A549 (cell line): ENCODE results near the gene SRRM2. TPM values are rescaled to one million over a fixed set of nuclear protein-coding genes. Genes with fewer than 3 reads are reported as not detected.

Experiments
- ATAC-seq, 2 experiments: fragments of 200-7000 bp in 1 of 2; fragments of >200 bp in 1 of 2; cut with Nextera tagmentation in 1 of 2; cut with Tn5 transposase in 1 of 2; 3 replicates each; pipeline versions ENCODE4 v1.8.0 to v1.9.1; 2018 to 2020; ENCODE audit warnings: mild to moderate bottlenecking in 1 of 2, moderate library complexity in 1 of 2
- CTCF ChIA-PET: fragments of 300-600 bp; sonication (Branson Sonifier 250); formaldehyde crosslinking; extraction: SDS; loops from one replicate; lab custom pipeline; 2021; ENCODE audit warnings: antibody characterized with exemption, inconsistent platforms; lab: Yijun Ruan, JAX
- POLR2A ChIA-PET: fragments of 350-600 bp; formaldehyde crosslinking; extraction: SDS; loops from one replicate; lab custom pipeline; 2021; ENCODE audit warnings: antibody characterized with exemption, inconsistent platforms; lab: Yijun Ruan, JAX
- DNase-seq, 2 experiments: peaks; one replicate each; pipeline versions ENCODE4 v3.0.0 to v3.0.0-alpha.2; 2011 to 2016; ENCODE audit warnings: low read depth in 1 of 2, low spot score in 1 of 2
- FAIRE-seq: peaks from 2 replicates; lab custom pipeline; 2011; peaks lifted over from hg19 to GRCh38; lab: Jason Lieb, UNC
- H3K27ac ChIP-seq, 2 experiments: fragments of >200 bp; sonication (Bioruptor Twin); formaldehyde crosslinking; 3 replicates each; pipeline ENCODE4 v1.5.1; 2016 to 2017
- H3K4me1 ChIP-seq: fragments of >200 bp; sonication (Bioruptor Twin); formaldehyde crosslinking; 3 replicates; pipeline ENCODE4 v1.6.1; 2016
- H3K4me2 ChIP-seq: fragments of >200 bp; sonication (Bioruptor Twin); formaldehyde crosslinking; 3 replicates; pipeline ENCODE4 v1.6.1; 2016
- H3K4me3 ChIP-seq: fragments of >200 bp; sonication (Bioruptor Twin); formaldehyde crosslinking; 3 replicates; pipeline ENCODE4 v1.5.1; 2016
- H3K9me3 ChIP-seq: fragments of >200 bp; sonication (Bioruptor Twin); formaldehyde crosslinking; 3 replicates; pipeline ENCODE4 v1.6.1; 2016
- CBX2 ChIP-seq: fragments of 200-600 bp; sonication (generic); IDR thresholded peaks from 2 replicates; pipeline ENCODE4 v1.6.1; 2016; ENCODE audit warnings: low read depth, mild to moderate bottlenecking, borderline replicate concordance
- CEBPB ChIP-seq, 2 experiments: fragments of >200 bp in 1 of 2; sonication (Bioruptor Twin) in 1 of 2; formaldehyde crosslinking in 1 of 2; IDR thresholded peaks; 2 replicates each; pipeline ENCODE4 v1.6.1; 2012 to 2016
- CHD2 ChIP-seq: fragments of 150-350 bp; IDR thresholded peaks from 2 replicates; pipeline ENCODE4 v1.6.1; 2014; ENCODE audit warnings: low read length; ENCODE audit not compliant: partially characterized antibody
- FOSL2 ChIP-seq, 2 experiments: fragments of 450-650 bp in 1 of 2; fragments of >200 bp in 1 of 2; sonication (Bioruptor Twin) in 1 of 2; formaldehyde crosslinking; IDR thresholded peaks; 2 replicates each; pipeline versions ENCODE4 v1.5.0 to v1.6.1; 2016 to 2020; ENCODE audit warnings: mild to moderate bottlenecking in 1 of 2, moderate library complexity in 1 of 2
- GATA3 ChIP-seq: IDR thresholded peaks from 2 replicates; pipeline ENCODE4 v1.6.1; 2012; ENCODE audit warnings: borderline replicate concordance
- HDAC2 ChIP-seq: fragments of 200-600 bp; sonication (generic); IDR thresholded peaks from 2 replicates; pipeline ENCODE4 v1.6.1; 2016
- HEYL ChIP-seq: fragments of 250-450 bp; sonication (Bioruptor Pico); IDR thresholded peaks from 2 replicates; pipeline ENCODE4 v1.8.0; 2021; ENCODE audit warnings: mild to moderate bottlenecking, moderate library complexity
- HOXA7 ChIP-seq: fragments of 250-450 bp; sonication (Bioruptor Pico); IDR thresholded peaks from 2 replicates; pipeline ENCODE4 v1.5.0; 2020; ENCODE audit warnings: mild to moderate bottlenecking, moderate library complexity
- JUNB ChIP-seq: fragments of >200 bp; sonication (Bioruptor Twin); formaldehyde crosslinking; IDR thresholded peaks from 2 replicates; pipeline ENCODE4 v1.6.1; 2016
- NFE2L2 ChIP-seq: fragments of 150-350 bp; conservative IDR thresholded peaks from 2 replicates; pipeline ENCODE4 v1.6.1; 2014; ENCODE audit warnings: low read length
- NPAS2 ChIP-seq: fragments of 250-450 bp; sonication (Bioruptor Pico); IDR thresholded peaks from 2 replicates; pipeline ENCODE4 v1.8.0; 2022; ENCODE audit warnings: mild to moderate bottlenecking, moderate library complexity, borderline replicate concordance
- PHF8 ChIP-seq: fragments of 200-600 bp; sonication (generic); IDR thresholded peaks from 2 replicates; pipeline ENCODE4 v1.6.1; 2016; ENCODE audit warnings: low read depth, mild to moderate bottlenecking, antibody characterized with exemption, moderate library complexity, borderline replicate concordance
- POLR2A ChIP-seq: IDR thresholded peaks from 2 replicates; pipeline ENCODE4 v1.6.1; 2012; ENCODE audit warnings: mild to moderate bottlenecking, low read length
- RCOR1 ChIP-seq: fragments of 150-350 bp; IDR thresholded peaks from 2 replicates; pipeline ENCODE4 v1.6.1; 2014; ENCODE audit warnings: antibody characterized with exemption, low read length, low read depth
- ZC3H11A ChIP-seq: fragments of 450-650 bp; IDR thresholded peaks from 2 replicates; pipeline ENCODE4 v1.6.1; 2014; ENCODE audit warnings: antibody characterized with exemption, mild to moderate bottlenecking
- ZNF302 ChIP-seq: fragments of 250-450 bp; sonication (Bioruptor Pico); IDR thresholded peaks from 2 replicates; pipeline ENCODE4 v1.9.0; 2021; ENCODE audit warnings: inconsistent platforms, mild to moderate bottlenecking, moderate library complexity
- WGBS: methylation state at CpG from one replicate; pipeline ENCODE4 v1.1.6; 2017; ENCODE audit errors: missing lambda C conversion rate; 5-methylcytosine and 5-hydroxymethylcytosine counted together
- polyA plus RNA-seq, 4 experiments: library from polyadenylated mRNA; depleted of rRNA in 3 of 4; stranded (reverse); fragments of >200 nt; fragmentation: RNase III in 1 of 4; extraction: RNeasy Plus Mini Kit Qiagen cat#74134 plus additional on column Dnase treatment in 1 of 4; gene quantifications; 2 replicates in 3 of 4; 3 replicates in 1 of 4; pipeline ENCODE4 v1.2.3, GENCODE V29; 2011 to 2017
- TF ChIP-seq, protein P1 (sequence below): fragments of 150-350 bp; IDR thresholded peaks from 2 replicates; pipeline ENCODE4 v1.6.1; 2014; ENCODE audit warnings: low read depth, mild to moderate bottlenecking, low read length
- TF ChIP-seq, protein P2 (sequence below): fragments of 250-450 bp; sonication (Bioruptor Pico); IDR thresholded peaks from 2 replicates; pipeline ENCODE4 v1.5.0; 2020; ENCODE audit warnings: low read depth, mild to moderate bottlenecking, moderate library complexity
- TF ChIP-seq, protein P3 (sequence below): IDR thresholded peaks from 2 replicates; pipeline ENCODE4 v1.6.1; 2012
- TF ChIP-seq, protein P4 (sequence below): fragments of 450-650 bp; IDR thresholded peaks from 2 replicates; pipeline ENCODE4 v1.6.1; 2014; ENCODE audit warnings: antibody characterized with exemption
- TF ChIP-seq, protein P5 (sequence below): fragments of >200 bp; sonication (Bioruptor Twin); formaldehyde crosslinking; IDR thresholded peaks from 3 replicates; pipeline ENCODE4 v1.6.1; 2016
- TF ChIP-seq, protein P6 (sequence below): fragments of 200-600 bp; sonication (generic); IDR thresholded peaks from 2 replicates; pipeline ENCODE4 v1.6.1; 2016; ENCODE audit warnings: antibody characterized with exemption, mild to moderate bottlenecking, moderate library complexity

Gene SRRM2
- polyA plus RNA-seq, 2 of the 4 experiments (the other 2 are of a cell fraction): 167 to 512 TPM

DNA sequence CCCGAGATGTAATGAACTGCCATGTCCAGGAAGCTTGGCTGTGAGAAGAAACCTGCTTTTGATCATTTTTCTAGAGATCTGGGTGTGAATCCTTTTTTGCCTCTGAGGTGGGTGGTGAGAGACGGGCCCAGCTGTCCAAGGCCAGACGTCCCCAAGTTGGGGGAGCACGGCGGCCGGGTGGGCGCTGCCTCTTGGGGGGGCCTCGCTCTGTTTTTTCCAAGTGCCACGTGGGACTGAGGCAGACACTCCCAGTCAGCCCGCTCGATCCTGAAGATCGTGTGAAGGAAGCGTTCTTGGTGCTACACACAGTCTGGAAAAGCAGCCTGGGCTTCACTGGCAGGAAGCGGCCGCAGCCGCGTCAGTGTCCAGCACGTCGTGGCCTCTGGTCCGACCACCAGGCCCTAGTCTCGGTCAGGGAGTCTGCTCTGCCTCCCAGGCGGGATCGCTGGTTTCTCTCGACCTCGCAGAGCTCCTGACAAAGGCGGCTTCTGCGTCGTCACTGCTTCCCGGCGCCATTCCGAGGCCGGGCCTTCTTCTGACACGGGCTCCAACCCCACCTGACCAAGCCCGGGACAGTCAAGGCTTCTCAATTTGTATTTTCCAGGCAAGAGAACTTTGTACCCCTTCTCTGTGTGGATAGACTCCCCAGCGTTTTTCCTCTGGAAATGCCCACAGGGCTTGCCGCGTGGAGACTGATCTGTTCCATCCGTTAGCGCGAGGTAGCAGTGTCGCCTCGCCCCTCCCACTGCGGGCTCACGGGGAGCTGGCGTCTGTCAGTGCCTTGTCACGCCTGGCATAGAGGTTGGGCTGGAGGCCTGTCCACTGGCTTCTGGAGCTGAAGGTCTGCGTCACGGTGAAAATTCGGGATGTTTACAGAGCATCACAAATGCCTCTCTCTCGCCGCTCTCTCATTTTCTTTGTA is 44.8 kb upstream of the SRRM2 start:
- no peak for FAIRE-seq
- 91% methylated on average over 46 of the region's 51 CpGs for WGBS
- no peak for ATAC-seq
- H3K4me3 ChIP-seq: no peak overlapping the region
- TF ChIP-seq RCOR1 (no peak), NPAS2 (CRISPR knock-in tag) (no peak), ZC3H11A (no peak), HDAC2 (no peak), HOXA7 (no peak), JUNB (no peak), CEBPB (IDR thresholded peaks at IDR 0.05) (no peak), FOSL2 (IDR thresholded peaks at IDR 0.05) (no peak), FOSL2 (CRISPR knock-in tag; IDR thresholded peaks at IDR 0.05) (no peak), NFE2L2 (no peak), POLR2A (no peak), GATA3 (no peak)
- TF ChIP-seq, protein P1, sequence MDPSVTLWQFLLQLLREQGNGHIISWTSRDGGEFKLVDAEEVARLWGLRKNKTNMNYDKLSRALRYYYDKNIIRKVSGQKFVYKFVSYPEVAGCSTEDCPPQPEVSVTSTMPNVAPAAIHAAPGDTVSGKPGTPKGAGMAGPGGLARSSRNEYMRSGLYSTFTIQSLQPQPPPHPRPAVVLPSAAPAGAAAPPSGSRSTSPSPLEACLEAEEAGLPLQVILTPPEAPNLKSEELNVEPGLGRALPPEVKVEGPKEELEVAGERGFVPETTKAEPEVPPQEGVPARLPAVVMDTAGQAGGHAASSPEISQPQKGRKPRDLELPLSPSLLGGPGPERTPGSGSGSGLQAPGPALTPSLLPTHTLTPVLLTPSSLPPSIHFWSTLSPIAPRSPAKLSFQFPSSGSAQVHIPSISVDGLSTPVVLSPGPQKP: no peak
- TF ChIP-seq, protein P2, sequence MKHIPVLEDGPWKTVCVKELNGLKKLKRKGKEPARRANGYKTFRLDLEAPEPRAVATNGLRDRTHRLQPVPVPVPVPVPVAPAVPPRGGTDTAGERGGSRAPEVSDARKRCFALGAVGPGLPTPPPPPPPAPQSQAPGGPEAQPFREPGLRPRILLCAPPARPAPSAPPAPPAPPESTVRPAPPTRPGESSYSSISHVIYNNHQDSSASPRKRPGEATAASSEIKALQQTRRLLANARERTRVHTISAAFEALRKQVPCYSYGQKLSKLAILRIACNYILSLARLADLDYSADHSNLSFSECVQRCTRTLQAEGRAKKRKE: no peak
- TF ChIP-seq, protein P3, sequence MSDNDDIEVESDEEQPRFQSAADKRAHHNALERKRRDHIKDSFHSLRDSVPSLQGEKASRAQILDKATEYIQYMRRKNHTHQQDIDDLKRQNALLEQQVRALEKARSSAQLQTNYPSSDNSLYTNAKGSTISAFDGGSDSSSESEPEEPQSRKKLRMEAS: no peak
- TF ChIP-seq, protein P4, sequence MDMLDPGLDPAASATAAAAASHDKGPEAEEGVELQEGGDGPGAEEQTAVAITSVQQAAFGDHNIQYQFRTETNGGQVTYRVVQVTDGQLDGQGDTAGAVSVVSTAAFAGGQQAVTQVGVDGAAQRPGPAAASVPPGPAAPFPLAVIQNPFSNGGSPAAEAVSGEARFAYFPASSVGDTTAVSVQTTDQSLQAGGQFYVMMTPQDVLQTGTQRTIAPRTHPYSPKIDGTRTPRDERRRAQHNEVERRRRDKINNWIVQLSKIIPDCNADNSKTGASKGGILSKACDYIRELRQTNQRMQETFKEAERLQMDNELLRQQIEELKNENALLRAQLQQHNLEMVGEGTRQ: no peak
- H3K4me1 ChIP-seq: no peaks in the 10 kb centered on the region
- ChIA-PET CTCF (interaction anchor here (0.9 to 1.7 kb wide), 2 partner anchors 10 kb away, joined by 3 to 5 read pairs; no protein-coding TSS in a partner anchor), POLR2A (interaction anchor here (1.3 kb wide), 1 partner anchor 25 kb away, joined by 3 read pairs; the partner anchor contains the start of gene KCTD5)
- no peak overlapping the region for H3K4me2 ChIP-seq
- no peak for DNase-seq
- no peak overlapping the region for H3K27ac ChIP-seq
- H3K9me3 ChIP-seq: no peaks in the 10 kb centered on the region

DNA sequence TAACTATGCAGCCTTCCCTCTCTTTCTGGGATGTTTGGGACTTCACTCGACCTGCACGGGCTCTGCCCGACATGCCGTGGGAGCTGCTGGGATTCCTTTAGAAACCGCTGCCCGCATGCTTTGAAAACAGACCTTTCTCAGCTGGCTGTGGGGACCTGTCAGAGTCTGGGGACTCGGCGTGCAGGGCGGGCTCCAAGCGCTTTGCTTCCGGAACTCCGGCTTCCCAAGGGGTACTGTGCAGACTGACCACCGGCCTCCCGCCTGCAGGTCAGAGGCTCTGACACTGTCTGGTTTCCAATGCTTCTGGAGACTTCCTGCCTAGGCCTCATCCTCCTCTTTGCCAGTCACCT is 44.2 kb upstream of the SRRM2 start:
- DNase-seq (no peak), FAIRE-seq (no peak), ATAC-seq (no peak)
- H3K4me2 ChIP-seq: no peak overlapping the region
- 91% methylated on average over 14 of the region's 14 CpGs for whole genome bisulfite sequencing
- POLR2A ChIA-PET: interaction anchor here (1.3 kb wide), 1 partner anchor 26 kb away, joined by 3 read pairs; the partner anchor contains the start of gene KCTD5
- H3K4me3 ChIP-seq: no peak overlapping the region
- CTCF ChIA-PET: interaction anchor here (0.9 kb wide), 1 partner anchor 9 kb away, joined by 3 read pairs; no protein-coding TSS in a partner anchor
- TF ChIP-seq HOXA7: no peak
- no peak overlapping the region for H3K27ac ChIP-seq
- no peaks in the 10 kb centered on the region for H3K4me1 ChIP-seq
- H3K9me3 ChIP-seq: no peaks in the 10 kb centered on the region

DNA sequence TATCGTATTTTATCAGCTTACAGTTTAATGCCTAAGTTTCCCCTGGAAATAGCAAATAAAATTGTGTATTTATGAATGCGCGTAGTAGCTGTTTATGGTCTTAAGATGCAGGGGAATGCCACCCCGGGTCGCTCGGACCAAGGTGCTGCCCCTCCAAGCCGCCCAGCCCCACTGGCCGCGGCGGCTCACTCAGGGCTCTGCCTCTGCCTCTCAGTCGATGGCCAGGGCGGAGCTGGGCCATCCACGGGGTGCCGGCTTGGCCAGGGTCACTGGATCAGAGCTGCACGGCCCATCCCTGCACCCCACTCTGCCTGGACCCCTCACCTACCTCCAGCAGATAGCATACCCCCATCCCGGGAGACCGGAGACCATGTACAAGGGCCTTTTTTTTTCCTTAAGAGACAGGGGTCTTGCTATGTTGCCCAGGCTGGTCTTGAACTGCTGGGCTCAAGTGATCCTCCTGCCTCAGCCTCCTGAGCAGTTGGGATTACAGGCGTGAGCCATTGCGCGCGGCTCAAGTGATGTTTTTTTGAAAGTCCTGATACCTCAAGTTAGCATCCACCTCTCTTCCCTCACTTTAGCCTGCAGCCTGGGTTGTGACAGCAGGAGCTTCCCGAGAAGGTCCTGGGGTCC is 43.4 kb upstream of the SRRM2 start:
- WGBS: 92% methylated on average over 18 of the region's 22 CpGs
- no peak for DNase-seq
- no peak for FAIRE-seq
- ChIA-PET POLR2A (no interaction called here), CTCF (interaction anchor here (0.9 kb wide), 1 partner anchor 9 kb away, joined by 3 read pairs; no protein-coding TSS in a partner anchor)
- Histone ChIP-seq H3K4me1 (no peaks in the 10 kb centered on the region), H3K4me3 (no peak overlapping the region), H3K27ac (no peak overlapping the region), H3K9me3 (no peaks in the 10 kb centered on the region), H3K4me2 (no peak overlapping the region)
- no peak for ATAC-seq
- TF ChIP-seq, protein P4: no peak
- TF ChIP-seq CHD2 (no peak), ZNF302 (CRISPR knock-in tag) (no peak), CEBPB (IDR thresholded peaks at IDR 0.05) (no peak), HEYL (CRISPR knock-in tag) (no peak), PHF8 (no peak), CBX2 (no peak)
- TF ChIP-seq, protein P5, sequence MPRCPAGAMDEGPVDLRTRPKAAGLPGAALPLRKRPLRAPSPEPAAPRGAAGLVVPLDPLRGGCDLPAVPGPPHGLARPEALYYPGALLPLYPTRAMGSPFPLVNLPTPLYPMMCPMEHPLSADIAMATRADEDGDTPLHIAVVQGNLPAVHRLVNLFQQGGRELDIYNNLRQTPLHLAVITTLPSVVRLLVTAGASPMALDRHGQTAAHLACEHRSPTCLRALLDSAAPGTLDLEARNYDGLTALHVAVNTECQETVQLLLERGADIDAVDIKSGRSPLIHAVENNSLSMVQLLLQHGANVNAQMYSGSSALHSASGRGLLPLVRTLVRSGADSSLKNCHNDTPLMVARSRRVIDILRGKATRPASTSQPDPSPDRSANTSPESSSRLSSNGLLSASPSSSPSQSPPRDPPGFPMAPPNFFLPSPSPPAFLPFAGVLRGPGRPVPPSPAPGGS: no peak
- TF ChIP-seq, protein P6, sequence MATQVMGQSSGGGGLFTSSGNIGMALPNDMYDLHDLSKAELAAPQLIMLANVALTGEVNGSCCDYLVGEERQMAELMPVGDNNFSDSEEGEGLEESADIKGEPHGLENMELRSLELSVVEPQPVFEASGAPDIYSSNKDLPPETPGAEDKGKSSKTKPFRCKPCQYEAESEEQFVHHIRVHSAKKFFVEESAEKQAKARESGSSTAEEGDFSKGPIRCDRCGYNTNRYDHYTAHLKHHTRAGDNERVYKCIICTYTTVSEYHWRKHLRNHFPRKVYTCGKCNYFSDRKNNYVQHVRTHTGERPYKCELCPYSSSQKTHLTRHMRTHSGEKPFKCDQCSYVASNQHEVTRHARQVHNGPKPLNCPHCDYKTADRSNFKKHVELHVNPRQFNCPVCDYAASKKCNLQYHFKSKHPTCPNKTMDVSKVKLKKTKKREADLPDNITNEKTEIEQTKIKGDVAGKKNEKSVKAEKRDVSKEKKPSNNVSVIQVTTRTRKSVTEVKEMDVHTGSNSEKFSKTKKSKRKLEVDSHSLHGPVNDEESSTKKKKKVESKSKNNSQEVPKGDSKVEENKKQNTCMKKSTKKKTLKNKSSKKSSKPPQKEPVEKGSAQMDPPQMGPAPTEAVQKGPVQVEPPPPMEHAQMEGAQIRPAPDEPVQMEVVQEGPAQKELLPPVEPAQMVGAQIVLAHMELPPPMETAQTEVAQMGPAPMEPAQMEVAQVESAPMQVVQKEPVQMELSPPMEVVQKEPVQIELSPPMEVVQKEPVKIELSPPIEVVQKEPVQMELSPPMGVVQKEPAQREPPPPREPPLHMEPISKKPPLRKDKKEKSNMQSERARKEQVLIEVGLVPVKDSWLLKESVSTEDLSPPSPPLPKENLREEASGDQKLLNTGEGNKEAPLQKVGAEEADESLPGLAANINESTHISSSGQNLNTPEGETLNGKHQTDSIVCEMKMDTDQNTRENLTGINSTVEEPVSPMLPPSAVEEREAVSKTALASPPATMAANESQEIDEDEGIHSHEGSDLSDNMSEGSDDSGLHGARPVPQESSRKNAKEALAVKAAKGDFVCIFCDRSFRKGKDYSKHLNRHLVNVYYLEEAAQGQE: no peak
